K562 (cell line): ENCODE data around the gene EVL. TPM values are rescaled to one million over a fixed set of nuclear protein-coding genes. Genes with fewer than 3 reads are reported as not detected.

Source experiments
- ATAC-seq: fragments of 200-7000 bp; cut with Tn5 transposase; 3 replicates; pipeline ENCODE4 v1.9.1; 2020; ENCODE audit warnings: moderate library complexity
- BruUV-seq: library from RNA; stranded (reverse); fragments of 400-500 nt; replicated peaks from 2 replicates; lab custom pipeline; 2021; lab: Mats Ljungman, UMichigan
- CTCF ChIA-PET: fragments of 300-600 bp; formaldehyde crosslinking; extraction: SDS; loops from one replicate; lab custom pipeline; 2021; ENCODE audit warnings: low intra/inter-chr PET ratio; lab: Yijun Ruan, JAX
- POLR2A ChIA-PET: fragments of 300-600, 350-650 bp; sonication (Branson Sonifier 250); formaldehyde crosslinking; extraction: SDS; loops from one replicate; lab custom pipeline; 2021; ENCODE audit warnings: antibody characterized with exemption, inconsistent platforms; lab: Yijun Ruan, JAX
- DNase-seq, 4 experiments: peaks; one replicate each; pipeline versions ENCODE4 v3.0.0 to v3.0.0-alpha.2; 2011 to 2018; ENCODE audit warnings: low spot score in 3 of 4, mixed read lengths in 3 of 4; ENCODE audit errors: extremely low read depth in 1 of 4
- FAIRE-seq: peaks from 2 replicates; lab custom pipeline; 2011; peaks lifted over from hg19 to GRCh38; lab: Jason Lieb, UNC
- H2AFZ ChIP-seq: 2 replicates; pipeline ENCODE4 v1.6.0; 2011; ENCODE audit warnings: low read depth, low read length, control low read depth, inconsistent platforms
- H3K27ac ChIP-seq: fragments of 200-600 bp; 3 replicates; pipeline ENCODE4 v1.8.0; 2011; ENCODE audit warnings: low read depth, mild to moderate bottlenecking, control low read depth, inconsistent platforms, low read length, moderate library complexity, mixed read lengths; ENCODE audit errors: extremely low read depth
- H3K27me3 ChIP-seq, 2 experiments: fragments of 300-600 bp in 1 of 2; 2 replicates in 1 of 2; 3 replicates in 1 of 2; pipeline versions ENCODE4 v1.6.0 to v1.8.0; 2011; ENCODE audit warnings: inconsistent platforms in 2 of 2, low read length in 2 of 2, mild to moderate bottlenecking in 1 of 2, mixed read lengths in 1 of 2, moderate library complexity in 1 of 2; ENCODE audit not compliant: control insufficient read depth in 2 of 2, insufficient read depth in 2 of 2
- H3K36me3 ChIP-seq: fragments of 300-600 bp; 3 replicates; pipeline ENCODE4 v1.8.0; 2011; ENCODE audit warnings: mild to moderate bottlenecking, low read length, inconsistent platforms; ENCODE audit not compliant: control insufficient read depth, insufficient read depth
- H3K4me1 ChIP-seq, 2 experiments: fragments of 200-600 bp in 1 of 2; replicated peaks in 1 of 2; 2 replicates in 1 of 2; 3 replicates in 1 of 2; pipeline versions ENCODE4 v1.5.1 to v1.8.0; 2011; ENCODE audit warnings: inconsistent platforms in 2 of 2, low read length in 2 of 2, mild to moderate bottlenecking in 1 of 2, mixed read lengths in 1 of 2, moderate library complexity in 1 of 2; ENCODE audit not compliant: control insufficient read depth in 2 of 2, insufficient read depth in 2 of 2
- H3K4me2 ChIP-seq: 2 replicates; pipeline ENCODE4 v1.6.1; 2011; ENCODE audit warnings: low read length, control low read depth, inconsistent platforms, mixed read lengths; ENCODE audit not compliant: insufficient read depth
- H3K4me3 ChIP-seq: fragments of 200-600 bp; sonication (generic), shearing (Covaris generic); 2 replicates; pipeline ENCODE4 v1.5.1; 2016; ENCODE audit warnings: control low read depth, inconsistent platforms
- H3K79me2 ChIP-seq: fragments of 200-600 bp; 3 replicates; pipeline ENCODE4 v1.8.0; 2011; ENCODE audit warnings: low read length, inconsistent platforms; ENCODE audit not compliant: control insufficient read depth, insufficient read depth
- H3K9ac ChIP-seq, 2 experiments: 2 replicates each; pipeline versions ENCODE4 v1.6.0 to v1.6.1; 2011; ENCODE audit warnings: low read depth in 2 of 2, low read length in 2 of 2, control low read depth in 1 of 2, inconsistent platforms in 1 of 2, mild to moderate bottlenecking in 1 of 2, mixed read lengths in 1 of 2; ENCODE audit not compliant: insufficient read depth in 1 of 2
- H3K9me1 ChIP-seq: one replicate; pipeline ENCODE4 v1.6.0; 2011; ENCODE audit warnings: inconsistent platforms, mild to moderate bottlenecking, low read length, moderate library complexity; ENCODE audit not compliant: control insufficient read depth, insufficient read depth
- H3K9me3 ChIP-seq: replicated peaks from 2 replicates; pipeline ENCODE4 v1.5.1; 2011; ENCODE audit warnings: low read depth, low read length, inconsistent platforms; ENCODE audit not compliant: control insufficient read depth, insufficient read depth
- H4K20me1 ChIP-seq: replicated peaks from 2 replicates; pipeline ENCODE4 v1.6.1; 2011; ENCODE audit warnings: low read length, inconsistent platforms, mixed read lengths; ENCODE audit not compliant: control insufficient read depth, insufficient read depth
- ASH1L ChIP-seq: fragments of 450-650 bp; IDR thresholded peaks from 2 replicates; pipeline ENCODE4 v1.6.1; 2018; ENCODE audit warnings: borderline replicate concordance, mild to moderate bottlenecking, low read depth; ENCODE audit not compliant: partially characterized antibody
- BCOR ChIP-seq: fragments of 450-650 bp; IDR thresholded peaks from 2 replicates; pipeline ENCODE4 v1.6.1; 2016
- DIDO1 ChIP-seq: fragments of 450-650 bp; IDR thresholded peaks from 2 replicates; pipeline ENCODE4 v1.6.1; 2016; ENCODE audit warnings: low read depth, missing biosample characterization, missing genetic modification characterization
- ESRRA ChIP-seq: fragments of 450-650 bp; IDR thresholded peaks from 2 replicates; pipeline ENCODE4 v1.6.1; 2014; ENCODE audit warnings: low read depth, mild to moderate bottlenecking, moderate library complexity, borderline replicate concordance
- MAFF ChIP-seq: IDR thresholded peaks from 2 replicates; pipeline ENCODE4 v1.6.1; 2012; ENCODE audit warnings: low read length, improper control_type of control experiment
- MED1 ChIP-seq: sonication (generic); formaldehyde crosslinking; IDR thresholded peaks from 2 replicates; pipeline ENCODE4 v1.8.1; 2023; ENCODE audit warnings: missing genetic modification reagents, borderline replicate concordance
- MIER1 ChIP-seq: fragments of 450-650 bp; IDR thresholded peaks from 2 replicates; pipeline ENCODE4 v1.6.1; 2016; ENCODE audit warnings: antibody characterized with exemption, mild to moderate bottlenecking, low read depth
- MXI1 ChIP-seq: IDR thresholded peaks from 2 replicates; pipeline ENCODE4 v1.6.1; 2011; ENCODE audit warnings: low read depth, mild to moderate bottlenecking, improper control_type of control experiment, low read length
- MYC ChIP-seq, 2 experiments: fragments of 250-450 bp in 1 of 2; sonication (Bioruptor Pico) in 1 of 2; IDR thresholded peaks; 2 replicates each; pipeline versions ENCODE4 v1.5.1 to v1.6.1; 2012 to 2021; ENCODE audit warnings: low read depth in 2 of 2, borderline replicate concordance in 1 of 2, improper control_type of control experiment in 1 of 2, low read length in 1 of 2, mild to moderate bottlenecking in 1 of 2, moderate library complexity in 1 of 2
- MYNN ChIP-seq, 2 experiments: sonication (generic); formaldehyde crosslinking in 1 of 2; IDR thresholded peaks; 2 replicates each; pipeline versions ENCODE4 v1.5.0 to v1.6.1; 2016 to 2020; ENCODE audit warnings: antibody characterized with exemption in 1 of 2, missing genetic modification reagents in 1 of 2
- NBN ChIP-seq: fragments of 450-650 bp; IDR thresholded peaks from 2 replicates; pipeline ENCODE4 v1.6.1; 2016; ENCODE audit warnings: low read depth, mild to moderate bottlenecking
- NRF1 ChIP-seq, 2 experiments: fragments of 450-650 bp; IDR thresholded peaks in 1 of 2; conservative IDR thresholded peaks in 1 of 2; 2 replicates each; pipeline ENCODE4 v1.6.1; 2014; ENCODE audit warnings: mild to moderate bottlenecking in 2 of 2
- RAD21 ChIP-seq, 2 experiments: fragments of 250-450 bp in 1 of 2; fragments of 450-650 bp in 1 of 2; sonication (Bioruptor Pico) in 1 of 2; formaldehyde crosslinking in 1 of 2; IDR thresholded peaks in 1 of 2; conservative IDR thresholded peaks in 1 of 2; 2 replicates each; pipeline versions ENCODE4 v1.4.0 to v1.8.0; 2020 to 2022; ENCODE audit warnings: mild to moderate bottlenecking in 2 of 2, moderate library complexity in 1 of 2
- RBM39 ChIP-seq: fragments of 200-400 bp; formaldehyde crosslinking; optimal IDR thresholded peaks from 2 replicates; pipeline ENCODE3; 2018; ENCODE audit warnings: low read depth, low read length
- RFX1 ChIP-seq: fragments of 450-650 bp; IDR thresholded peaks from 2 replicates; pipeline ENCODE4 v1.6.1; 2016; ENCODE audit warnings: mild to moderate bottlenecking, moderate library complexity
- TFAM ChIP-seq: fragments of 250-450 bp; sonication (Bioruptor Pico); conservative IDR thresholded peaks from 2 replicates; pipeline ENCODE4 v1.5.0; 2021; ENCODE audit warnings: mild to moderate bottlenecking, moderate library complexity
- U2AF1 ChIP-seq: fragments of 200-400 bp; formaldehyde crosslinking; optimal IDR thresholded peaks from 2 replicates; pipeline ENCODE3; 2017; ENCODE audit warnings: mild to moderate bottlenecking, low read depth, low read length, moderate library complexity
- ZNF57 ChIP-seq: fragments of 450-650 bp; formaldehyde crosslinking; IDR thresholded peaks from 2 replicates; pipeline ENCODE4 v1.4.0; 2020; ENCODE audit warnings: mild to moderate bottlenecking, moderate library complexity
- WGBS: fragments of 100-300 bp; shearing (Covaris generic); methylation state at CpG from one replicate; pipeline ENCODE4 v1.1.6; 2016; ENCODE audit warnings: low coverage, mixed read lengths; ENCODE audit not compliant: insufficient coverage; ENCODE audit errors: missing lambda C conversion rate; 5-methylcytosine and 5-hydroxymethylcytosine counted together
- in situ Hi-C: fragments of 300-500 bp; cut with MboI; formaldehyde crosslinking; loops from 4 replicates; pipeline ENCODE4 v1.15.0; 2018; ENCODE audit warnings: inconsistent platforms, mixed read lengths
- intact Hi-C: fragments of 100-400 bp; cut with micrococcal nuclease; formaldehyde crosslinking; loops from 2 replicates; pipeline ENCODE4 v1.14.2; 2022
- polyA plus RNA-seq, 8 experiments: library from polyadenylated mRNA; depleted of rRNA in 4 of 8; stranded (reverse) in 5 of 8; unstranded in 3 of 8; fragments of >200 nt; fragmentation: Nextera tagmentation in 2 of 8; fragmentation: Illumina TruSeq in 1 of 8; extraction: Ambion mirVana in 2 of 8; extraction: Trizol in 1 of 8; gene quantifications; 2 replicates each; pipeline versions ENCODE4 v1.2.1 to v1.2.3, GENCODE V29; 2011 to 2014; ENCODE audit warnings: inconsistent platforms in 1 of 8, missing spikeins in 1 of 8
- total RNA-seq, 7 experiments: library from RNA; depleted of rRNA in 6 of 7; stranded (reverse); fragments of >200 nt in 6 of 7; fragmentation: Illumina TruSeq in 2 of 7; extraction: Trizol in 2 of 7; gene quantifications; 2 replicates each; pipeline versions ENCODE4 v1.2.1 to v1.2.3, GENCODE V29; 2011 to 2021; ENCODE audit warnings: low replicate concordance in 1 of 7
- TF ChIP-seq, protein P1 (sequence below): fragments of 450-650 bp; conservative IDR thresholded peaks from 2 replicates; pipeline ENCODE4 v1.6.1; 2016; ENCODE audit warnings: missing genetic modification characterization, low read depth, mild to moderate bottlenecking, control low read depth, missing compliant biosample characterization

The EVL gene
- total and polyA plus RNA-seq, 9 of the 15 experiments (the other 6 are each of a cell fraction or from before 2014, with no cell fraction given), result 2.9 to 43.4 (median 23.9) TPM

DNA sequence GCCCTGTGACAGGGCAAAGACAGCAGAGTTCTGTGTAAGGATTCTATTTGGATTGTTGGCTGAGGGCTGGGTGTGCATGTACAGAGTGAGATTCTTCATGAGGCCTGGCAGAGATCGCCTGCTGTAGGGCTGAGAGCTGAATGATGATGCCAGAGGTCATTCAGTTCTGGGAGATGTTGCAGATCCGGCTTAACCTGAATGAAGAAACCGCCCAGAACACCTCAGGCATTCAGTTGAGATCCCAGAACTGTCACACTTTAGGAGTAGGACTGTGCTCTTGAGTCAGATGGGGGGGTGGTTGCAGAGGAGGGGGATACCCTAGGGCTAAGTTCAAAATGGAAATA is 5.8 kb upstream of the EVL start:
- Histone ChIP-seq H3K27ac (no peak overlapping the region), H2AFZ (no peak overlapping the region), H3K27me3 (no peaks in the 10 kb centered on the region), H3K79me2 (peaks cover 8% of the 10 kb centered on the region; the same call in 1 of the 3 replicates), H4K20me1 (no peaks in the 10 kb centered on the region), H3K9me1 (no peaks in the 10 kb centered on the region), H3K4me2 (no peak overlapping the region), H3K36me3 (no peaks in the 10 kb centered on the region), H3K4me1 (peaks cover 0 to 18% of the 10 kb centered on the region in 2 experiments; a peak in 2 of 5 replicates), H3K9ac (peak overlapping the region in 1 of 2 experiments; percentile 4; a peak in 1 of 4 replicates), H3K4me3 (no peak overlapping the region), H3K9me3 (no peaks in the 10 kb centered on the region)
- CTCF ChIA-PET, result no interaction called here
- FAIRE-seq, result no peak
- ATAC-seq, result no peak
- in situ Hi-C loops (no loop called here), intact Hi-C loops (no loop called here)
- WGBS, result 100% methylated on average over 2 of the region's 3 CpGs
- DNase-seq, result no peak
- no TSS peak for BruUV-seq
- TF ChIP-seq, protein P1, sequence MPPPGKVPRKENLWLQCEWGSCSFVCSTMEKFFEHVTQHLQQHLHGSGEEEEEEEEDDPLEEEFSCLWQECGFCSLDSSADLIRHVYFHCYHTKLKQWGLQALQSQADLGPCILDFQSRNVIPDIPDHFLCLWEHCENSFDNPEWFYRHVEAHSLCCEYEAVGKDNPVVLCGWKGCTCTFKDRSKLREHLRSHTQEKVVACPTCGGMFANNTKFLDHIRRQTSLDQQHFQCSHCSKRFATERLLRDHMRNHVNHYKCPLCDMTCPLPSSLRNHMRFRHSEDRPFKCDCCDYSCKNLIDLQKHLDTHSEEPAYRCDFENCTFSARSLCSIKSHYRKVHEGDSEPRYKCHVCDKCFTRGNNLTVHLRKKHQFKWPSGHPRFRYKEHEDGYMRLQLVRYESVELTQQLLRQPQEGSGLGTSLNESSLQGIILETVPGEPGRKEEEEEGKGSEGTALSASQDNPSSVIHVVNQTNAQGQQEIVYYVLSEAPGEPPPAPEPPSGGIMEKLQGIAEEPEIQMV (tag), result no peak
- TF ChIP-seq RAD21 (CRISPR knock-in tag; conservative IDR thresholded peaks at IDR 0.05 in 1 of 2, IDR thresholded peaks at IDR 0.05 in 1 of 2), result no peak
- no peak for TF ChIP-seq ESRRA
- TF ChIP-seq RBM39, result no peak
- TF ChIP-seq MED1, result no peak
- TF ChIP-seq DIDO1 (tag), result no peak
- TF ChIP-seq RFX1, result no peak
- no peak for TF ChIP-seq MYNN (IDR thresholded peaks at IDR 0.05)
- TF ChIP-seq MYNN (CRISPR knock-in tag; IDR thresholded peaks at IDR 0.05), result no peak
- TF ChIP-seq ASH1L, result no peak
- no peak for TF ChIP-seq TFAM (CRISPR knock-in tag)
- TF ChIP-seq U2AF1, result no peak
- no peak for TF ChIP-seq BCOR
- TF ChIP-seq NBN, result no peak
- no peak for TF ChIP-seq MIER1
- TF ChIP-seq MYC (IDR thresholded peaks at IDR 0.05; ENCODE audit: low read depth, low read length), result no peak
- TF ChIP-seq MYC (CRISPR knock-in tag; IDR thresholded peaks at IDR 0.05; ENCODE audit: borderline replicate concordance, low read depth), result no peak
- TF ChIP-seq MXI1, result no peak
- no peak for TF ChIP-seq MAFF
- TF ChIP-seq ZNF57, result no peak
- no peak for TF ChIP-seq NRF1 (conservative IDR thresholded peaks at IDR 0.05 in 1 of 2, IDR thresholded peaks at IDR 0.05 in 1 of 2)
- POLR2A ChIA-PET, result no interaction called here
